ENCODE results near the gene CEP170B. TPM values are rescaled to one million over a fixed set of nuclear protein-coding genes. Genes with fewer than 3 reads are reported as not detected.
A peak's percentile ranks its signal among the peaks of the same experiment; 100 is the strongest.

Gene CEP170B
- total and polyA plus RNA-seq, 2 of the 13 experiments (the other 11 are each of a cell fraction or from before 2014, with no cell fraction given), result 4.3 to 8.8 TPM

- Histone ChIP-seq H3K4me1 (ENCODE audit: insufficient read depth, low read length) (peaks cover 9% of the 10 kb centered on the region; the same call in 1 of the 2 replicates), H3K79me2 (ENCODE audit: insufficient read depth, low read length) (no peaks in the 10 kb centered on the region), H2AFZ (ENCODE audit: low read length) (no peak overlapping the region), H3K27ac (ENCODE audit: extremely low read length, insufficient read depth, low read length) (no peak overlapping the region), H3K4me3 (replicated peaks in 1 of 3; ENCODE audit: insufficient read depth in 1 of 3, low read depth in 2 of 3, low read length in 3 of 3) (no peak overlapping the region), H3K36me3 (replicated peaks in 1 of 2; ENCODE audit: control insufficient read depth in 1 of 2, insufficient read depth in 2 of 2, low read length in 2 of 2) (no peaks in the 10 kb centered on the region), H3K9me3 (ENCODE audit: low read length) (no peaks in the 10 kb centered on the region), H3K9ac (ENCODE audit: insufficient read depth, low read depth, low read length) (no peak overlapping the region), H3K27me3 (ENCODE audit: control insufficient read depth in 1 of 2, insufficient read depth in 2 of 2, low read length in 2 of 2) (peaks cover 0 to 12% of the 10 kb centered on the region in 2 experiments; a peak in 3 of 5 replicates), H4K20me1 (ENCODE audit: insufficient read depth, low read length) (no peaks in the 10 kb centered on the region), H3K4me2 (ENCODE audit: low read depth, low read length) (no peak overlapping the region)
- intact Hi-C loops (cut with micrococcal nuclease; ENCODE audit: unreplicated experiment) (no loop called here), in situ Hi-C loops (cut with HindIII; ENCODE audit: extremely low pct_ligation_motif_present, low pct_unique_long_range_greater_than_20kb) (no loop called here)
- DNase-seq (ENCODE audit: low spot score) (no peak), FAIRE-seq (no peak), ATAC-seq (no peak; the same call in 2 of the 3 replicates)
- no TSS peak for BruUV-seq (replicated peaks)
- POLR2A ChIA-PET, result interaction anchor here (0.7 kb wide), 1 partner anchor 11 kb away, joined by 3 read pairs; no protein-coding TSS in a partner anchor
- WGBS (ENCODE audit: low lambda C conversion rate), result 65% methylated on average over 23 of the region's 37 CpGs
- CTCF ChIA-PET (ENCODE audit: low intra/inter-chr PET ratio, low total read pairs), result interaction anchor here (1.3 kb wide), 1 partner anchor 148 kb away, joined by 10 read pairs; no protein-coding TSS in a partner anchor
- TF ChIP-seq NFKBIZ (CRISPR knock-in tag; IDR thresholded peaks at IDR 0.05) (no peak), CREB1 (IDR thresholded peaks at IDR 0.05) (0 out of 2 replicates have a peak, but pooled peaks have one; percentile 12), CREB1 (CRISPR knock-in tag; IDR thresholded peaks at IDR 0.05) (no peak), NFYB (CRISPR knock-in tag; IDR thresholded peaks at IDR 0.05) (no peak), CREM (IDR thresholded peaks at IDR 0.05) (no peak), CREM (CRISPR knock-in tag; IDR thresholded peaks at IDR 0.05) (no peak), NR2F1 (CRISPR knock-in tag; IDR thresholded peaks at IDR 0.05) (peak in 1 of 2 experiments; percentile 16; a peak in 1 of 4 replicates), ZNF101 (CRISPR knock-in tag; IDR thresholded peaks at IDR 0.05; ENCODE audit: borderline replicate concordance, low read depth) (no peak), XRCC5 (optimal IDR thresholded peaks at IDR 0.05; ENCODE audit: low read length) (no peak), RORA (CRISPR knock-in tag; IDR thresholded peaks at IDR 0.05) (no peak), POLR2G (IDR thresholded peaks at IDR 0.05; ENCODE audit: low read depth, low read length) (no peak), ZNF136 (CRISPR knock-in tag; IDR thresholded peaks at IDR 0.05; ENCODE audit: low read depth) (no peak), ZNF556 (CRISPR knock-in tag; IDR thresholded peaks at IDR 0.05; ENCODE audit: borderline replicate concordance) (no peak), IRF2 (CRISPR knock-in tag; IDR thresholded peaks at IDR 0.05) (no peak), PAF1 (CRISPR knock-in tag; IDR thresholded peaks at IDR 0.05) (no peak), ZFP36L2 (CRISPR knock-in tag; IDR thresholded peaks at IDR 0.05) (no peak), LCORL (IDR thresholded peaks at IDR 0.05) (no peak), LCORL (CRISPR knock-in tag; IDR thresholded peaks at IDR 0.05) (no peak), ZNF543 (CRISPR knock-in tag; IDR thresholded peaks at IDR 0.05) (no peak), ZNF501 (CRISPR knock-in tag; IDR thresholded peaks at IDR 0.05) (no peak), ZFP82 (CRISPR knock-in tag; IDR thresholded peaks at IDR 0.05; ENCODE audit: borderline replicate concordance) (no peak)
- TF ChIP-seq, protein P1, sequence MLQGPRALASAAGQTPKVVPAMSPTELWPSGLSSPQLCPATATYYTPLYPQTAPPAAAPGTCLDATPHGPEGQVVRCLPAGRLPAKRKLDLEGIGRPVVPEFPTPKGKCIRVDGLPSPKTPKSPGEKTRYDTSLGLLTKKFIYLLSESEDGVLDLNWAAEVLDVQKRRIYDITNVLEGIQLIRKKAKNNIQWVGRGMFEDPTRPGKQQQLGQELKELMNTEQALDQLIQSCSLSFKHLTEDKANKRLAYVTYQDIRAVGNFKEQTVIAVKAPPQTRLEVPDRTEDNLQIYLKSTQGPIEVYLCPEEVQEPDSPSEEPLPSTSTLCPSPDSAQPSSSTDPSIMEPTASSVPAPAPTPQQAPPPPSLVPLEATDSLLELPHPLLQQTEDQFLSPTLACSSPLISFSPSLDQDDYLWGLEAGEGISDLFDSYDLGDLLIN (CRISPR knock-in tag; IDR thresholded peaks at IDR 0.05; ENCODE audit: borderline replicate concordance), result no peak
- TF ChIP-seq, protein P2, sequence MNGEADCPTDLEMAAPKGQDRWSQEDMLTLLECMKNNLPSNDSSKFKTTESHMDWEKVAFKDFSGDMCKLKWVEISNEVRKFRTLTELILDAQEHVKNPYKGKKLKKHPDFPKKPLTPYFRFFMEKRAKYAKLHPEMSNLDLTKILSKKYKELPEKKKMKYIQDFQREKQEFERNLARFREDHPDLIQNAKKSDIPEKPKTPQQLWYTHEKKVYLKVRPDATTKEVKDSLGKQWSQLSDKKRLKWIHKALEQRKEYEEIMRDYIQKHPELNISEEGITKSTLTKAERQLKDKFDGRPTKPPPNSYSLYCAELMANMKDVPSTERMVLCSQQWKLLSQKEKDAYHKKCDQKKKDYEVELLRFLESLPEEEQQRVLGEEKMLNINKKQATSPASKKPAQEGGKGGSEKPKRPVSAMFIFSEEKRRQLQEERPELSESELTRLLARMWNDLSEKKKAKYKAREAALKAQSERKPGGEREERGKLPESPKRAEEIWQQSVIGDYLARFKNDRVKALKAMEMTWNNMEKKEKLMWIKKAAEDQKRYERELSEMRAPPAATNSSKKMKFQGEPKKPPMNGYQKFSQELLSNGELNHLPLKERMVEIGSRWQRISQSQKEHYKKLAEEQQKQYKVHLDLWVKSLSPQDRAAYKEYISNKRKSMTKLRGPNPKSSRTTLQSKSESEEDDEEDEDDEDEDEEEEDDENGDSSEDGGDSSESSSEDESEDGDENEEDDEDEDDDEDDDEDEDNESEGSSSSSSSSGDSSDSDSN (CRISPR knock-in tag; IDR thresholded peaks at IDR 0.05), result no peak
Measured at GRCh38 chr14:104897330-104898194, 32.5 kb downstream of the CEP170B start.
